Ishikawa (cell line): Measurements from ENCODE around the gene PYM1.

Experiments used
- CEBPB ChIP-seq: IDR thresholded peaks from 2 replicates; pipeline ENCODE4 v1.6.1; 2012
- CREB1 ChIP-seq: IDR thresholded peaks from 2 replicates; pipeline ENCODE4 v1.6.1; 2012; ENCODE audit warnings: low read depth
- EGR1 ChIP-seq: IDR thresholded peaks from 2 replicates; pipeline ENCODE4 v1.6.1; 2012
- EP300 ChIP-seq: IDR thresholded peaks from 2 replicates; pipeline ENCODE4 v1.6.1; 2012; ENCODE audit warnings: borderline replicate concordance
- FOXM1 ChIP-seq: IDR thresholded peaks from 2 replicates; pipeline ENCODE4 v1.6.1; 2012; ENCODE audit warnings: low read depth, borderline replicate concordance
- NFIC ChIP-seq: IDR thresholded peaks from 2 replicates; pipeline ENCODE4 v1.6.1; 2012
- RAD21 ChIP-seq: IDR thresholded peaks from 2 replicates; pipeline ENCODE4 v1.6.1; 2012; ENCODE audit warnings: low read depth
- TAF1 ChIP-seq: IDR thresholded peaks from 2 replicates; pipeline ENCODE4 v1.6.1; 2012; ENCODE audit warnings: low read depth, mild to moderate bottlenecking
- TCF12 ChIP-seq: IDR thresholded peaks from 2 replicates; pipeline ENCODE4 v1.6.1; 2012; ENCODE audit warnings: low read depth
- TEAD4 ChIP-seq: IDR thresholded peaks from 2 replicates; pipeline ENCODE4 v1.6.1; 2012
- YY1 ChIP-seq: IDR thresholded peaks from 2 replicates; pipeline ENCODE4 v1.6.1; 2012; ENCODE audit warnings: low read depth
- ZBTB7A ChIP-seq: IDR thresholded peaks from 2 replicates; pipeline ENCODE4 v1.6.1; 2012; ENCODE audit warnings: low read depth
- TF ChIP-seq, protein P1 (sequence below): IDR thresholded peaks from 2 replicates; pipeline ENCODE4 v1.6.1; 2012
- TF ChIP-seq, protein P2 (sequence below): IDR thresholded peaks from 2 replicates; pipeline ENCODE4 v1.6.1; 2012; ENCODE audit warnings: low read depth, mild to moderate bottlenecking
- TF ChIP-seq, protein P3 (sequence below): IDR thresholded peaks from 2 replicates; pipeline ENCODE4 v1.6.1; 2012

The PYM1 gene

DNA sequence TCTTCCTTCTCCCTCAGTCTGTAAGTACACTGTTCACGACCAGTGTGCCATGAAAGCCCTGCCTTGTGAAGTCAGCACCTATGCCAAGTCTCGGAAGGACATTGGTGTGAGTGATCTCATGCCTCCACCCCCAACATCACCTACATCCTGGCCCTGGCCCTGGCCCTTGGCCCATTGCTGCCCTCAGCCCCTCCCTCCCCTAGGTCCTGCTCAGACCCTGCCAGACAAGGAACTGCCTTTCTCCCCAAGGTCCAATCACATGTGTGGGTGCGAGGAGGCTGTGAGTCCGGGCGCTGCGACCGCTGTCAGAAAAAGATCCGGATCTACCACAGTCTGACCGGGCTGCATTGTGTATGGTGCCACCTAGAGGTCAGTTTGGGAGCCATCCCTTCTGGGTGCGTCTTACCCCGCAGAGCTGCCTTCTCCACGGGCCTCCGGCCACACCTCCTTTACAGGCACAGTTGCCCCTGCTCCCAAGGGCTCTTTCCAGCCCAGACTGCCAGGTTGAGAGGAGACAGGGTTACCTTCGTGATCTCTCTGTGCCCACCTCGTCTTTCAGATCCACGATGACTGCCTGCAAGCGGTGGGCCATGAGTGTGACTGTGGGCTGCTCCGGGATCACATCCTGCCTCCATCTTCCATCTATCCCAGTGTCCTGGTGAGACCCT, 12.5 kb upstream of the PYM1 start:
- TF ChIP-seq, protein P1, sequence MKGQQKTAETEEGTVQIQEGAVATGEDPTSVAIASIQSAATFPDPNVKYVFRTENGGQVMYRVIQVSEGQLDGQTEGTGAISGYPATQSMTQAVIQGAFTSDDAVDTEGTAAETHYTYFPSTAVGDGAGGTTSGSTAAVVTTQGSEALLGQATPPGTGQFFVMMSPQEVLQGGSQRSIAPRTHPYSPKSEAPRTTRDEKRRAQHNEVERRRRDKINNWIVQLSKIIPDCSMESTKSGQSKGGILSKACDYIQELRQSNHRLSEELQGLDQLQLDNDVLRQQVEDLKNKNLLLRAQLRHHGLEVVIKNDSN = no peak
- TF ChIP-seq EP300 (peak; percentile 37; the same call in 1 of the 2 replicates), CREB1 (no peak), YY1 (0 out of 2 replicates have a peak, but pooled peaks have one; percentile 41), TAF1 (peak; percentile 39; the same call in 1 of the 2 replicates), TEAD4 (no peak), TCF12 (no peak), CEBPB (no peak), NFIC (peak; percentile 50), ZBTB7A (no peak), RAD21 (peak; percentile 92)
- TF ChIP-seq, protein P2, sequence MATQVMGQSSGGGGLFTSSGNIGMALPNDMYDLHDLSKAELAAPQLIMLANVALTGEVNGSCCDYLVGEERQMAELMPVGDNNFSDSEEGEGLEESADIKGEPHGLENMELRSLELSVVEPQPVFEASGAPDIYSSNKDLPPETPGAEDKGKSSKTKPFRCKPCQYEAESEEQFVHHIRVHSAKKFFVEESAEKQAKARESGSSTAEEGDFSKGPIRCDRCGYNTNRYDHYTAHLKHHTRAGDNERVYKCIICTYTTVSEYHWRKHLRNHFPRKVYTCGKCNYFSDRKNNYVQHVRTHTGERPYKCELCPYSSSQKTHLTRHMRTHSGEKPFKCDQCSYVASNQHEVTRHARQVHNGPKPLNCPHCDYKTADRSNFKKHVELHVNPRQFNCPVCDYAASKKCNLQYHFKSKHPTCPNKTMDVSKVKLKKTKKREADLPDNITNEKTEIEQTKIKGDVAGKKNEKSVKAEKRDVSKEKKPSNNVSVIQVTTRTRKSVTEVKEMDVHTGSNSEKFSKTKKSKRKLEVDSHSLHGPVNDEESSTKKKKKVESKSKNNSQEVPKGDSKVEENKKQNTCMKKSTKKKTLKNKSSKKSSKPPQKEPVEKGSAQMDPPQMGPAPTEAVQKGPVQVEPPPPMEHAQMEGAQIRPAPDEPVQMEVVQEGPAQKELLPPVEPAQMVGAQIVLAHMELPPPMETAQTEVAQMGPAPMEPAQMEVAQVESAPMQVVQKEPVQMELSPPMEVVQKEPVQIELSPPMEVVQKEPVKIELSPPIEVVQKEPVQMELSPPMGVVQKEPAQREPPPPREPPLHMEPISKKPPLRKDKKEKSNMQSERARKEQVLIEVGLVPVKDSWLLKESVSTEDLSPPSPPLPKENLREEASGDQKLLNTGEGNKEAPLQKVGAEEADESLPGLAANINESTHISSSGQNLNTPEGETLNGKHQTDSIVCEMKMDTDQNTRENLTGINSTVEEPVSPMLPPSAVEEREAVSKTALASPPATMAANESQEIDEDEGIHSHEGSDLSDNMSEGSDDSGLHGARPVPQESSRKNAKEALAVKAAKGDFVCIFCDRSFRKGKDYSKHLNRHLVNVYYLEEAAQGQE = no peak
- TF ChIP-seq, protein P3, sequence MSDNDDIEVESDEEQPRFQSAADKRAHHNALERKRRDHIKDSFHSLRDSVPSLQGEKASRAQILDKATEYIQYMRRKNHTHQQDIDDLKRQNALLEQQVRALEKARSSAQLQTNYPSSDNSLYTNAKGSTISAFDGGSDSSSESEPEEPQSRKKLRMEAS = peak; percentile 84

DNA sequence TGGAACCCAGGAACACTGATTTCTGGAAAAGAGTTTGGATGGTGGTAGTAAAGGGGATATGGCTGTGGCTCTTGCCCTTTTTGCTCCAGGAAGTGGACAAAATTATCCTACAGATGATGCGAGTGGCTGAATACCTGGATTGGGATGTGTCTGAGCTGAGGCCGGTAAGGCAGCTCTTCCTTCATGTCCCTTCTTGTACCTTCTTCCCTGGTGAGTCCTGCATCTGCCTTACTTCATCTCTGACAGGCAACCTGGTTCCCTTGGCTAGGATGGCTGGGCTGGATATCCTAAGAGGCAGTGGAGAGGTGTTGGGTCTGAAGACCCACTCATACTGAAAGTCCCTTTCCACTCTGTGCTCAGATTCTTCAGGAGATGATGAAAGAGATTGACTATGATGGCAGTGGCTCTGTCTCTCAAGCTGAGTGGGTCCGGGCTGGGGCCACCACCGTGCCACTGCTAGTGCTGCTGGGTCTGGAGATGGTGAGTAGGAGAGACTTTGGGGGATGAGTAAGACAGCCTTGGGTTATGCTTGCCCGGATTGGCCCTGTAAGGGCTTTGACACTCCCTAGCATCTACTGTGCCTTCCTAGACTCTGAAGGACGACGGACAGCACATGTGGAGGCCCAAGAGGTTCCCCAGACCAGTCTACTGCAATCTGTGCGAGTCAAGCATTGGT, 11.3 kb upstream of the PYM1 start:
- TF ChIP-seq, protein P1 = no peak
- TF ChIP-seq EP300 = no peak

DNA sequence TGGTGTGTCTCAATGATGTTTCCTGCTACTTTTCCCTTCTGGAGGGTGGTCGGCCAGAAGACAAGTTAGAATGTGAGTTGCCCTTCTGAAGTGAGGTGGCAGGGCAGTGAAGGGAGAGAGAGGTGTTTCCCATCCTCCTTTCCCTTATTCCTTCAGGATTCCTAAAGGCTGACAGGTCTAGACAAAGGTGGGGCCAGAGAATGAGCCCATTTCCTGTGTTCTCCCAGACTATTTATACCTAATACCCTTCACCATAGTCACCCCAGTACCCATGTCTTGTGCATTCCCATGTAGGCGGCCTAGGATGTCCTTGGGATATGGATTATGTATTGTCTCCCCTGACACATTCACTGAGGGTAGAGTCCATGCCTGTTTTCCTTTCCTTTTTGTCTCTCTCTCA, 10.3 kb upstream of the PYM1 start:
- TF ChIP-seq NFIC (no peak), EP300 (no peak), YY1 (no peak), TAF1 (no peak), FOXM1 (no peak), TCF12 (no peak), CEBPB (no peak), ZBTB7A (no peak), TEAD4 (no peak), CREB1 (no peak)
- TF ChIP-seq, protein P1 = no peak
- TF ChIP-seq, protein P3 = no peak

DNA sequence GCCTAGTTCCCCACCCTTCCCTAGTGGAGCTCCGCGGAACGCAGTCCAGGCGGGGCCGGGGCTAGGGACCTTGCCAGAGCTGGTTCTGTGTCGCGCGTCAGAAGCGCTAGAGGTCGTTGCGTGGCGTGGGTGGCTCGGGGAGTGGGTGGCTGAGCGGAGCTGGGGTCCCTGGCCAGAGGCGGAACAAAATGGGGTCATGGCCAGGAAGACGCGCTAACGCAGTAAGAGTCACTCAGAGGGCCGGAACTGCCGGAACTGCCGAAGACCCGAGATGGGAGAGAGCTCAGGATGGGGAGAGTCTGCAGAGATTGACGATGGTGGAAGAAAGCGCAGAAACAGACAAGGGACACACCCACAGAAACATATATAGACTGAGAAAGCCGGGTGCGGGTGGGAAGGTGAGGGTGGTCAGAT, 8.1 kb upstream of the PYM1 start:
- TF ChIP-seq CEBPB = no peak
- no peak for TF ChIP-seq RAD21
- TF ChIP-seq TCF12 = no peak
- no peak for TF ChIP-seq YY1
- TF ChIP-seq, protein P2 = no peak
- TF ChIP-seq, protein P3 = no peak
- TF ChIP-seq FOXM1 = no peak
- no peak for TF ChIP-seq EP300
- no peak for TF ChIP-seq NFIC
- TF ChIP-seq ZBTB7A = no peak
- TF ChIP-seq EGR1 = no peak
- no peak for TF ChIP-seq TAF1
- TF ChIP-seq, protein P1 = no peak
- TF ChIP-seq CREB1 = no peak
- no peak for TF ChIP-seq TEAD4
